Choroid plexus epithelial cell (primary cell): ENCODE data around the gene CARD11.

ENCODE experiments used
- DNase-seq: peaks from one replicate; pipeline ENCODE4 v3.0.0-alpha.2; 2010; ENCODE audit warnings: low read depth
- H3K4me3 ChIP-seq: 2 replicates; pipeline ENCODE4 v1.5.1; 2011; ENCODE audit warnings: low read depth, mild to moderate bottlenecking, control low read depth, low read length, moderate library complexity
- CTCF ChIP-seq: conservative IDR thresholded peaks from 2 replicates; pipeline ENCODE4 v1.5.1; 2011; ENCODE audit warnings: low read depth, mild to moderate bottlenecking, control low read depth, inconsistent platforms, low read length, moderate library complexity

The CARD11 gene

GRCh38 chr7:2930310-2931033, 113.2 kb downstream of the CARD11 start:
- no peak for DNase-seq
- no peak overlapping the region for H3K4me3 ChIP-seq
- TF ChIP-seq CTCF, result no peak

- no peak for DNase-seq
- no peak for TF ChIP-seq CTCF
- H3K4me3 ChIP-seq, result no peak overlapping the region
Observed at GRCh38 chr7:2929321-2930201, 114.1 kb downstream of the CARD11 start.

GRCh38 chr7:2928613-2929311, 114.9 kb downstream of the CARD11 start:
- TF ChIP-seq CTCF, result no peak
- no peak overlapping the region for H3K4me3 ChIP-seq
- DNase-seq, result no peak

- TF ChIP-seq CTCF, result no peak
- no peak overlapping the region for H3K4me3 ChIP-seq
- no peak for DNase-seq
Observed at GRCh38 chr7:2928256-2928612, 115.4 kb downstream of the CARD11 start.

- no peak overlapping the region for H3K4me3 ChIP-seq
- no peak for DNase-seq
- no peak for TF ChIP-seq CTCF
Observed at GRCh38 chr7:2927592-2927991, 116.1 kb downstream of the CARD11 start.

- TF ChIP-seq CTCF, result no peak
- no peak overlapping the region for H3K4me3 ChIP-seq
- no peak for DNase-seq
Observed at GRCh38 chr7:2926896-2927405, 116.7 kb downstream of the CARD11 start.
